Esophagus squamous epithelium (tissue), 5 donors: Measurements from ENCODE around the gene UNC79. TPM values are rescaled to one million over a fixed set of nuclear protein-coding genes. Genes with fewer than 3 reads are reported as not detected.

ENCODE experiments used
- DNase-seq: peaks from one replicate; lab custom pipeline; 2025; lab: John Stamatoyannopoulos, UW
- H3K27ac ChIP-seq, 4 donors: fragments of 200-600 bp; sonication (generic); one replicate each; pipeline ENCODE4 v1.5.1; 2016 to 2019; ENCODE audit warnings: mild to moderate bottlenecking in 1 of 4
- H3K27me3 ChIP-seq, 4 donors: fragments of 200-600 bp; sonication (generic); 1 replicate in 3 of 4; 2 replicates in 1 of 4; pipeline versions ENCODE4 v1.5.1 to v1.6.0; 2017 to 2021; ENCODE audit warnings: antibody characterized with exemption in 1 of 4
- H3K36me3 ChIP-seq, 3 donors: fragments of 200-600 bp; sonication (generic); one replicate each; pipeline ENCODE4 v1.5.1; 2016 to 2019
- H3K4me1 ChIP-seq, 3 donors: fragments of 200-600 bp; sonication (generic); one replicate each; pipeline ENCODE4 v1.5.1; 2017 to 2019
- H3K4me3 ChIP-seq, 4 donors: fragments of 200-600 bp; sonication (generic); 1 replicate in 3 of 4; 2 replicates in 1 of 4; pipeline ENCODE4 v1.5.1; 2016 to 2019; ENCODE audit warnings: mild to moderate bottlenecking in 2 of 4, moderate library complexity in 1 of 4
- H3K9me3 ChIP-seq, 3 donors: fragments of 200-600 bp; sonication (generic); one replicate each; pipeline ENCODE4 v1.5.1; 2016 to 2019
- POLR2A ChIP-seq, 4 donors: fragments of 450-650 bp; IDR thresholded peaks; one replicate each; pipeline ENCODE4 v1.6.1; 2017; ENCODE audit warnings: antibody characterized with exemption in 4 of 4, mild to moderate bottlenecking in 4 of 4, moderate library complexity in 3 of 4
- WGBS, 2 donors: methylation state at CpG; one replicate each; pipeline ENCODE4 v1.1.5; 2018; 5-methylcytosine and 5-hydroxymethylcytosine counted together
- intact Hi-C: fragments of 100-400 bp; cut with DNase I; formaldehyde crosslinking; loops from one replicate; pipeline ENCODE4 v1.15.0; 2022
- total RNA-seq, 4 donors: library from RNA; depleted of rRNA; stranded (reverse); fragments of >200 nt; gene quantifications; one replicate each; pipeline ENCODE4 v1.1.0, GENCODE V29; 2016
- TF ChIP-seq, protein P1 (sequence below), 6 experiments: fragments of 450-650 bp in 4 of 6; fragments of 200-600 bp in 2 of 6; sonication (generic) in 2 of 6; IDR thresholded peaks; one replicate each; pipeline ENCODE4 v1.5.1; 2016 to 2019; ENCODE audit warnings: antibody characterized with exemption in 6 of 6, mild to moderate bottlenecking in 4 of 6, moderate library complexity in 4 of 6
- donor health status: DM: yes; HTN: yes; CAD: no.

UNC79 gene
- total RNA-seq, 4 donors from 2014 or later: under 0.01 TPM; not detected in 3

DNA sequence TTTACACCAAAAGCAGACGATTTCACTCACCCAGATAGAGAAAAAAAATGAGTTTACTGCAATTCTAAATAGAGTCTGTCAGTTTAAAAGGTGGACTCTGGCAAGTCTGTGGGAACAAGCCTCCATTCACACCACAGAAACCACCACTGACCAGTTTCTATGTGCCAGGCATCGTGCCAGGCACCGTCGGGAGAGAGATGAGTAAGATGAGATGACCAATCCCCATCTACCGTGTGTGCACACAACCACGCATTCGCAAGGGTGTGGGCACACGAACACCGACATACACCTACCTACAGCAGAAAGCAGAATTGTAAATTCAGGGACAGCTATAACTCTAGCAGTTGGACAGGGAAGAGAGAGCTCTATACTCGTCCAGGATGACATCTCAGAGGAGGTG is 299.3 kb downstream of the UNC79 start:
- Histone ChIP-seq H3K9me3 (no peaks in the 10 kb centered on the region), H3K36me3 (no peaks in the 10 kb centered on the region), H3K27me3 (no peaks in the 10 kb centered on the region), H3K4me3 (no peak overlapping the region), H3K4me1 (no peaks in the 10 kb centered on the region), H3K27ac (no peak overlapping the region)
- intact Hi-C loops: no loop called here
- WGBS, 2 donors: 69 to 75% methylated on average over 10 of the region's 10 CpGs
- no peak for DNase-seq
- no peak for TF ChIP-seq POLR2A (IDR thresholded peaks at IDR 0.05)
- TF ChIP-seq, protein P1, sequence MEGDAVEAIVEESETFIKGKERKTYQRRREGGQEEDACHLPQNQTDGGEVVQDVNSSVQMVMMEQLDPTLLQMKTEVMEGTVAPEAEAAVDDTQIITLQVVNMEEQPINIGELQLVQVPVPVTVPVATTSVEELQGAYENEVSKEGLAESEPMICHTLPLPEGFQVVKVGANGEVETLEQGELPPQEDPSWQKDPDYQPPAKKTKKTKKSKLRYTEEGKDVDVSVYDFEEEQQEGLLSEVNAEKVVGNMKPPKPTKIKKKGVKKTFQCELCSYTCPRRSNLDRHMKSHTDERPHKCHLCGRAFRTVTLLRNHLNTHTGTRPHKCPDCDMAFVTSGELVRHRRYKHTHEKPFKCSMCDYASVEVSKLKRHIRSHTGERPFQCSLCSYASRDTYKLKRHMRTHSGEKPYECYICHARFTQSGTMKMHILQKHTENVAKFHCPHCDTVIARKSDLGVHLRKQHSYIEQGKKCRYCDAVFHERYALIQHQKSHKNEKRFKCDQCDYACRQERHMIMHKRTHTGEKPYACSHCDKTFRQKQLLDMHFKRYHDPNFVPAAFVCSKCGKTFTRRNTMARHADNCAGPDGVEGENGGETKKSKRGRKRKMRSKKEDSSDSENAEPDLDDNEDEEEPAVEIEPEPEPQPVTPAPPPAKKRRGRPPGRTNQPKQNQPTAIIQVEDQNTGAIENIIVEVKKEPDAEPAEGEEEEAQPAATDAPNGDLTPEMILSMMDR (IDR thresholded peaks at IDR 0.05): no peak

GRCh38 chr14:93731753-93732152 is 301.0 kb downstream of the UNC79 start:
- WGBS, 2 donors: 77 to 92% methylated on average over 3 to 7 of the region's 7 CpGs
- no peak for TF ChIP-seq POLR2A (IDR thresholded peaks at IDR 0.05)
- TF ChIP-seq, protein P1 (IDR thresholded peaks at IDR 0.05): no peak
- no peak for DNase-seq
- Histone ChIP-seq H3K27ac (no peak overlapping the region), H3K9me3 (no peaks in the 10 kb centered on the region), H3K4me1 (no peaks in the 10 kb centered on the region), H3K27me3 (no peaks in the 10 kb centered on the region), H3K36me3 (peaks cover 0 to 6% (median 0%) of the 10 kb centered on the region in 3 donors), H3K4me3 (no peak overlapping the region)
- intact Hi-C loops: no loop called here

DNA sequence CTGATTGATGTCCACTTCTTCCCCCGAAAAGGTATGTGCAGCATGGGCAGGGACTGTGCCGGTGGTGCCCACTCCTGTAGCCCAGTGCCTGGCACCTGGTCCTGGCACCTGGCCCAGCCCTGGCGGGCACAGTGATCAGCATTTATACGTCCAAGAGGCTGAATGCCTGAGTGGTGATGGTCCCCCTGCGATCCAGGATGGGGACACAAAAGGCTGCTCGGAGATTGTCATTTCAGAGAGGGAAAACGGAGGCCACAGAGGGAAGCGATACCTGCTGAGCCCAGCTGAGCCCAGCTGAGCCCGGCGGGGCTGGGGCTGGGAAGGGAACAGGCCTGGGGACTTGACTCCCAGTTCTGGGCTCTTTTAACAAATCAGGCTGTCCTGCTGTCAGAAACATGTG is 301.8 kb downstream of the UNC79 start:
- TF ChIP-seq, protein P1 (IDR thresholded peaks at IDR 0.05): no peak
- no peak for TF ChIP-seq POLR2A (IDR thresholded peaks at IDR 0.05)
- Histone ChIP-seq H3K4me3 (no peak overlapping the region), H3K9me3 (no peaks in the 10 kb centered on the region), H3K27me3 (no peaks in the 10 kb centered on the region), H3K4me1 (no peaks in the 10 kb centered on the region), H3K36me3 (peaks cover 0 to 6% (median 0%) of the 10 kb centered on the region in 3 donors), H3K27ac (no peak overlapping the region)
- 87% methylated on average over 3 of the region's 10 CpGs; no CpG with 5 or more reads in 1 of the 2 donors for WGBS, 2 donors
- no peak for DNase-seq
- intact Hi-C loops: no loop called here

- Histone ChIP-seq H3K27me3 (no peaks in the 10 kb centered on the region), H3K4me1 (no peaks in the 10 kb centered on the region), H3K9me3 (no peaks in the 10 kb centered on the region), H3K4me3 (no peak overlapping the region), H3K27ac (no peak overlapping the region), H3K36me3 (peaks cover 0 to 6% (median 0%) of the 10 kb centered on the region in 3 donors)
- TF ChIP-seq POLR2A (IDR thresholded peaks at IDR 0.05): no peak
- TF ChIP-seq, protein P1 (IDR thresholded peaks at IDR 0.05): no peak
- 0 to 73% methylated on average over 1 to 3 of the region's 11 CpGs for WGBS, 2 donors
- no peak for DNase-seq
- intact Hi-C loops: no loop called here
These were observed 302.5 kb downstream of the UNC79 start for GRCh38 chr14:93733231-93733630.

- 61 to 70% methylated on average over 6 of the region's 6 CpGs for WGBS, 2 donors
These were observed 302.9 kb downstream of the UNC79 start for GRCh38 chr14:93733631-93734030.

More at GRCh38 chr14:93733631-93734030, 302.9 kb downstream of the UNC79 start:
- H3K4me3 ChIP-seq: no peak overlapping the region
- peaks cover 0 to 6% (median 0%) of the 10 kb centered on the region in 3 donors for H3K36me3 ChIP-seq
- no peak overlapping the region for H3K27ac ChIP-seq
- DNase-seq: no peak
- H3K9me3 ChIP-seq: no peaks in the 10 kb centered on the region
- intact Hi-C loops: no loop called here
- no peaks in the 10 kb centered on the region for H3K4me1 ChIP-seq
- no peaks in the 10 kb centered on the region for H3K27me3 ChIP-seq
- TF ChIP-seq, protein P1 (IDR thresholded peaks at IDR 0.05): no peak
- TF ChIP-seq POLR2A (IDR thresholded peaks at IDR 0.05): no peak
